Stomach (tissue), 4 donors: Measurements from ENCODE around the gene BOLA1.

ENCODE experiments used
- EP300 ChIP-seq: sonication (generic); formaldehyde crosslinking; IDR thresholded peaks from one replicate; pipeline ENCODE4 v1.6.1; 2017; ENCODE audit warnings: antibody characterized with exemption
- POLR2A ChIP-seq, 4 donors: fragments of 450-650 bp; IDR thresholded peaks; one replicate each; pipeline ENCODE4 v1.6.1; 2016; ENCODE audit warnings: antibody characterized with exemption in 4 of 4, control low read depth in 2 of 4, mild to moderate bottlenecking in 1 of 4, moderate library complexity in 1 of 4
- POLR2AphosphoS5 ChIP-seq, 3 donors: sonication (generic); formaldehyde crosslinking; IDR thresholded peaks; one replicate each; pipeline ENCODE4 v1.6.1; 2016; ENCODE audit warnings: antibody characterized with exemption in 3 of 3
- TF ChIP-seq, protein P1 (sequence below), 7 experiments: fragments of 450-650 bp in 4 of 7; fragments of 200-600 bp in 3 of 7; sonication (generic) in 3 of 7; IDR thresholded peaks; one replicate each; pipeline ENCODE4 v1.5.1; 2016 to 2019; ENCODE audit warnings: antibody characterized with exemption in 7 of 7, control low read depth in 2 of 7, mild to moderate bottlenecking in 1 of 7

DNA sequence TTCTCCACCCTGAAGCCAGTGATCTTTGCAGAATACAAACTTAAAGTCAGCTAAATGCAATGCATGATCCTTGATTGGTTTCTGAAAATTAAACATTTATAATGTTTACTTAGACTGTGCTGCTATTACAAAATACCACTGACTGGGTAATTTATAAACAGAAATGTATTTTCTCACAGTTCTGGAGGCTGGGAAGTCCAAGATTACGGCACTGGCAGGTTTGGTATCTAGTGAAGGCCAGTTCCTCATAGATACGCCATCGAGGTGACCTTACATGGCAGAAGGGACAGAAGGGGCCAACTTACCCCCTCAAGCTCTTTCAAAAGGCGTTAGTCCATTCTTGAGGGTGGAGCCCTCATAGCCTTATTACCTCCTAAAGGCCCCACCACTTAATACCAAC lies 2.8 kb upstream of the BOLA1 start:
- TF ChIP-seq, protein P1, sequence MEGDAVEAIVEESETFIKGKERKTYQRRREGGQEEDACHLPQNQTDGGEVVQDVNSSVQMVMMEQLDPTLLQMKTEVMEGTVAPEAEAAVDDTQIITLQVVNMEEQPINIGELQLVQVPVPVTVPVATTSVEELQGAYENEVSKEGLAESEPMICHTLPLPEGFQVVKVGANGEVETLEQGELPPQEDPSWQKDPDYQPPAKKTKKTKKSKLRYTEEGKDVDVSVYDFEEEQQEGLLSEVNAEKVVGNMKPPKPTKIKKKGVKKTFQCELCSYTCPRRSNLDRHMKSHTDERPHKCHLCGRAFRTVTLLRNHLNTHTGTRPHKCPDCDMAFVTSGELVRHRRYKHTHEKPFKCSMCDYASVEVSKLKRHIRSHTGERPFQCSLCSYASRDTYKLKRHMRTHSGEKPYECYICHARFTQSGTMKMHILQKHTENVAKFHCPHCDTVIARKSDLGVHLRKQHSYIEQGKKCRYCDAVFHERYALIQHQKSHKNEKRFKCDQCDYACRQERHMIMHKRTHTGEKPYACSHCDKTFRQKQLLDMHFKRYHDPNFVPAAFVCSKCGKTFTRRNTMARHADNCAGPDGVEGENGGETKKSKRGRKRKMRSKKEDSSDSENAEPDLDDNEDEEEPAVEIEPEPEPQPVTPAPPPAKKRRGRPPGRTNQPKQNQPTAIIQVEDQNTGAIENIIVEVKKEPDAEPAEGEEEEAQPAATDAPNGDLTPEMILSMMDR (IDR thresholded peaks at IDR 0.05) = no peak
- TF ChIP-seq POLR2A (IDR thresholded peaks at IDR 0.05) (no peak), EP300 (no peak), POLR2AphosphoS5 (IDR thresholded peaks at IDR 0.05) (no peak)
